SHP77 treated with DMSO at 0.1 percent for 48 hours (cell line): ENCODE data around the gene MACF1.
"Not testable (repeated sequence)": the region's sequence is repeated elsewhere in the genome, so short reads cannot be mapped to it uniquely, and the experiment has no call there.

Experiments used
- DNase-seq: peaks from one replicate; lab custom pipeline; 2025; lab: John Stamatoyannopoulos, UW

The MACF1 gene

DNA sequence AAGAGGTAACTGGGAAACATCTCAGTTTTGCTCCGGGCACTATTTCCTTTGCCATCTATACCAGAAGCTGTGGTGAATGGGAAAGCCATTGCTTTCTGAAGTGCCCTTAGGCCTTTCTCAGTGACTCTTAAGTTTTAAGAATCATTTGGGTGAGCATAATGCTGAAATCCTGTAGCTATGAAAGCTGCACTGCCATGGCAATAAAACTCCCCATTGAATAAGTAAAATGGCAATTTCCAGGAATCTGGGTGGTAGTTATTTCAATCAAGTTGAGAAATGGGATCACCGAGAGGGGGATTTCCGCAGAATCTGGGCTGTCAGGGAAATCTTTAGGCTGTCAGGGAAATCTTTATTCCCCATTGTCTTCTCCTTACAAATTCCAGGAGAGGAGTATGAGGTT lies 26.8 kb upstream of the MACF1 start:
- DNase-seq, result no peak

DNA sequence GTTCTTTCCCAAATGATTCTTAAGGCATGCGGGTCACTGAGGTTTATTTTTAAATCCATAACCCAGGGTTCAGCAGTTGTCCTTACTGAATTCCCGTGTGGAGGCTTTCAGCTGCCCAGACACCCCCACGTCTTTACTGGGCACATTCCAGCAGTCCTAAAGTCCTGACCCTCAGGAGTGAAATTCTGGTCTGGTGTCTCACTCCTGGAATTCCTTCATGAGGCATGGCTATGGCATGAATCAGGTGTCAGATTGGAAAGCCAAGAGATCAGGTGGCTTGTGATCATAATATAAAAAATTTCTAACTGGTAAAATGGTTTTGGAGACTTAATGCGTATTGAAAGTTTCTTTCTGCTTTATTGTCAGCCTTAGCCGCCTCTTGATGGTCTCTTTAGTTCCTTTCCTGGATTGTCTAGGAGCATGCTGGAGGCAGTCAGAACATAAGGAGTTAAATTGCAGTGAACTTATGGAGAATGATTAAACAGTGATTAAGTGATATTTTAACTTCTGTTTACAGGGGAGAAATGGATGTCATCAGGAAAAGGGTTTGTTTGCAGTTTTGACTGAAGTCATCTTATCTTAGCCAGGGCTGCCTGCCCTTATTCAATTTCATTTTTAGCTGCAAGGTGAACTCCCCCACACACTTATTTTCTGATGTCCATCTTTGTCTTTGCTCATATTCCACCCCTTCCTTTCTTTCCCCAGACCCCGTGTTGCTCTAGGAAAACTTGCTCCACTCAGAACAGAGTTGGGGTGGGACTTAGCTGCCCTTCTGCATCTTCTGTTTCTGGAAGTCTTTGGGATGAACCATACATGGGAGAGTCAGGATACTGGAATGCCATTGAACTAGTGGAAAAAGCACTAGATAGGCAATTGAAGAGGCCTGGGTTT lies 25.7 kb upstream of the MACF1 start:
- no peak for DNase-seq

- no peak for DNase-seq
These were observed 23.2 kb upstream of the MACF1 start for GRCh38 chr1:39181311-39181710.

DNA sequence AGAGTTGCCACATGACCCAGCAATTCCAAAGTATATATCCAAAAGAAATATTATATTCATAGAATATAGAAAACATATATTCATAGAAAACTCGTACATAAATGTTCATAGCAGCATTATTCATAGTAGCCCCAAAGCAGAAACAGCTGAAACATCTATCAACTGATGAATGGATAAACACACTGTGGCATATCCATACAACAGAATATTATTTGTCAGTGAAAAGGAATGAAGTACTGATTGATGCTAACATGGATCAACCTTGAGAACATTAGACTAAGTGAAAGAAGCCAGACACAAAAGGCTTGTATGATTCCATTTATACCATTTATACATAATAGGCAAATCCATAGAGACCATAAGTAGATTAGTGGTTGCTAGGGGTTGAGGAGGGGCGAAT lies 21.7 kb upstream of the MACF1 start:
- DNase-seq, result no peak

DNA sequence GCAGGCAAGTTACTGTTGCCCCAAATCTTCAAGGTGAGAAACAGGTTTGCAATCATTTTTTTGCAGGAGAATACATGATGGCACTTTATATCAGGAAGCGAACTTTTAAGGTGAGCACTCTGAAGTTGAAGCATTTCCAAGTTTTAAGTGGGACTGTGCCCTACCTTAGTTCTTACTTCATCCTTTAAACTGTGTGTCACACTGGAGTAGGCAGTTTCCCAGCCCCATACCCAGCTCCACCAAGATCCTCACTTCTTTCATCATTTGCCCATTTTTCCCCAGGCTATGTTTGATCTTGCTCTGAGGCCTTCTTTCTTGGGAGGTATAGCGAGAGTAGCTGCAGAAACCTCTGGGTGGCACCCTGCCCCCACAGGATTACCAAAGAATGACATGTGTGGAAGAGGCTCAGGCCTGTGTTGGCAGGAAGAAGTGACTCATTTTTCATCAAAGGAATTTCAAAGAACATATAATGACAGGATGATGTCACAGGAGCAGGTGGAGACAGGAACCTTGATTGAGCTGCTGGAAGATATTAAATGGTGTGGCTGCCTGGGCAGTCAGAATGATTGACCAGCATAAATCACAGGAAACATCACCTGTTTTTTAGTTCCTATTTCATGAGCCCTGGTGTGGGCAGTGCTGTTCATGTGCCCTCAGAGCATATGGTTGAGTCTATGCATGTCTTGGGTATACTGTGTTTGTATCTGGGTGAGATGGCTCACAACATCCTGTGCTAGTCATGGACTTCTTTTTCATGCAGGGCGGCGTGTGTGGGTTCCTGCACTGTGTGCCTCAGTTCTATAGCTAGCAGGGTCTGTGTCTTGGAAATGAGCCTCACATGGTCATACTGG lies 20.8 kb upstream of the MACF1 start:
- peak; percentile 81 for DNase-seq

DNA sequence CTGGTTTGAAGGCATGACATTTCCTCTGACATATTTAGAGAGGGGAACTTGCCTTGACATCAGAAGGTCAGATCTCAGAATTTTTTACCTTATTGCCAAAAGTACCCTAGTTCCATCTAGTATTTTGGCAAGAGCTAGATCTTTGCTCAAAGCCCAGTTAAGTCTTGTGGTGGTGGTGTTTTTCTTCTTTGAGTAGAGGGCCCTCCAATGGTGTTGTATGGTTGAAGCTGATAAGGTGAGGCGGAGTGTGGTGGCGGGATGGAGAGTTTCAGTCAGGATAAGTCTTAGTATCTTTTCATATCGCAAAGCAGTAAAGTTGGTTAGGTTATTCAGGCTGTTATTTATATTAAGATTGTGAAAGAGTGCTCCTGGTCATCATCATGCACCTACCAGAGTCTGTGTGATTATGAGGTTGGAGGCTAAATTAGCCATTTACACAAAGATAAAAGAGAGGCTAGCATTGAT lies 20.1 kb upstream of the MACF1 start:
- DNase-seq, result no peak

DNA sequence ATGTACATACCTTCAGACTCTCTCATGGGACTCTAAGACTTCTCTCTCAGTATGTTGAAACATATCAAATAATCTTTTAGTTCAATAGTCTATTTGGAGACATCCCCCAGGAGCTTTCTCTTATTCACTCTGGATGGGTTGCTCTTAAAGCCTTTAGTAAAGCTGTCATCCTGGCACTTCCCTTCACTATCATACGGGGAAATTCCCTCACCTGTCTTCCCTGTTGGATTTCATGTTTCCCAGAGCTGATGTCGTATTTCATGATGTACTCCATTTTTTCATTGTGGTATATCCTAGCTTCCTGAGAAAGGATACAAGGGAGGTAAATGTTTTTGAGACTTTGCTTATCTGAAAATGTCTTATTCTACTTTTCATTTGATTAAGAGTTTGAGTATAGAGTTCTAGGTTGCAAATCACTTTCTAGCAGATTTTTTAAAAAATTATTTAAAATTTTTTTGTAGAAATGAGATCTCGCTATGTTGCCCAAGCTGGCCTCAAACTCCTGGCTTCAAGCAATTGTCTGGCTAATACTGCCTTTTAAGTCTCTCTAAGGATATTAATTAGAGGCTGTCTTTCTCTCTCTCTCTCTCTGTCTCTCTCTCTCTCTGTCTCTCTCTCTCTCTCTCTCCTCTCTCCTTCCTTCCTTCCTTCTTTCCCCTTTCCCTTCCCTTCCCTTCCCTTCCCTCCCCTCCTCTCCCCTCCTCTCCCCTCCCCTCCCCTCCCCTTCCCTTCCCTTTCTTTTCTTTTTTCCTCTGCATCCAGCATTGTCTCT lies 17.0 kb upstream of the MACF1 start:
- DNase-seq, result no peak

DNA sequence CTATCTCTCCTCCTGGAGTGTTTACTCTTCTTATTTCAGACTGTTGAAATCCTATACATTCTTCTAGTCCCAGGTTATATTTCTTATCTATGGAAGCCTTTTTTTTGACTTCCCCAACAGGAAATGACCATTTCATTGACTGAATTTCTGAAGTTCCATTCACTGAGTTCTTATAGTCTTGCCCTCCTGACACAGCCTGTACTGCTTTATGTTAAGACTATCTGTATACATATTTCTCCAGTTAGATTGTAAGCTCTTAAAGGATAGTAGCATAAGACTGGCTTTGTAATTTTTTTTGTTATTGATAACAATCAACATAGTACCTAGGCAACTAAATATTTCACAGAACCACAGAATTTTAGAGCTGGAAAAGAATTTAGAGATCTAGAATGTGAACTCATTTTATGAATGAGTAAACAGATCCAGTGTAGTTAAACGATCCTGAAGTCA lies 14.9 kb upstream of the MACF1 start:
- DNase-seq, result no peak

DNA sequence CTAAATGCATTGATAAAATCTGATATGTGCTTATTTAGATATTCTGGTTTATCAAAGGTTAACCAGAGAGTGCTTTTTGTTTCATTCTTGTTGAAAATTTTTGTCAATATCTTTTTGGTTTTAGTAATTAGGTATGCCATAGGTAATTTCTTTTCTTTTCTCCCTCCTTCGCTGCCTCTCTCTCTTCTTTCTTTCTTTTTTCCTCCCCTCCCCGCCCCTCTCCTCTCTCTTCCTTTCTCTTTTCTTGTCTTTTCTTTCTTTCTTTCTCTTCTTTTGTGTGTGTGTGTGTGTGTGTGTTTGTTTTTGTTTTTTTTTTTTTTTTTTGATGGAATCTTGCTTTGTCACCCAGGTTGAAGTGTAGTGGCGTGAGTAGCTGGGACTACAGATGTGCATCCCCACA lies 14.4 kb upstream of the MACF1 start:
- DNase-seq, result no peak

- DNase-seq, result no peak
These were observed 10.0 kb upstream of the MACF1 start for GRCh38 chr1:39194398-39195051.

DNA sequence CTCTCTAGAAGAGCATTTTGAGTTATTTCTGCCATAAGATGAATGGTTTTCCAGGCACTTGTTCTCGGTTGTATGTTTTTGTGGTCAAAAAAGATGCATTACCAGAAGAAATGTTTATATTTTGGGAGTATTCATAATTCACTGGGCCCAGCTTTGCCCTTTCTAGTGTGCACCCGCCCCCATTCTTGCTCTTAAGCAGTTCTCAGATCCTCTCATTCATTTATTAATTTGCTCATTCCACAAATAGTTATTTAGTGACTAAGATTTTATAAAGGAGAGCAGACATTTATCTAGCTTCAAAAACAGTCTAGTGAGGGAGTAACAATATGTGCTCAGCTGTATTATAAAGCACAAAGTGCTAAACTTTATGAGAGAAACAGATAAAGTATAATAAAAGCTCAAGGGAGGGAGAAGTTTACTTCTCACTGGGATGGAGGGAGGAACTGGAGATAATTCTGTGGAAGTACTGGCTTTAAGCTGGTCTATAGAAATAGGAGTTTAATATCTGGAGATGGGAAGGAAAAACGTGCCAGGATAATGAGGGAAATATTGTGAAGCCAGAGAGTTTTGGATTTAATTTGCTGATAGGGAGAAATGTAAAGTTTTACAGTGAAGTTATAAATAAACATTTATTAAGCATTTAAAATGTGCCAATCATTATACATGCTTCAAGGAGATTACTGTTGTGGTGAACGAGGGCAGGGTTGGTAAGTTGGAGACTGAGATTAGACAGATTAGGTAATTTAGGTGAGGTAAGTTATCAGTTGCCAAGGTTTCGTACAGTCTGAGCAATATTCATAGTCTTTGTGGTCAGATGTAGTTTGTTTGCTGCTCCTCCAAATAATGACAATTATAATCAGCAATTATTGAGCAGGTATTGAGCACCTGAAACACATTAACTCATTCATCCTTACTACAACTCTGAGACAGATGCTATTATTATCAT lies 9.1 kb upstream of the MACF1 start:
- DNase-seq, result no peak

DNA sequence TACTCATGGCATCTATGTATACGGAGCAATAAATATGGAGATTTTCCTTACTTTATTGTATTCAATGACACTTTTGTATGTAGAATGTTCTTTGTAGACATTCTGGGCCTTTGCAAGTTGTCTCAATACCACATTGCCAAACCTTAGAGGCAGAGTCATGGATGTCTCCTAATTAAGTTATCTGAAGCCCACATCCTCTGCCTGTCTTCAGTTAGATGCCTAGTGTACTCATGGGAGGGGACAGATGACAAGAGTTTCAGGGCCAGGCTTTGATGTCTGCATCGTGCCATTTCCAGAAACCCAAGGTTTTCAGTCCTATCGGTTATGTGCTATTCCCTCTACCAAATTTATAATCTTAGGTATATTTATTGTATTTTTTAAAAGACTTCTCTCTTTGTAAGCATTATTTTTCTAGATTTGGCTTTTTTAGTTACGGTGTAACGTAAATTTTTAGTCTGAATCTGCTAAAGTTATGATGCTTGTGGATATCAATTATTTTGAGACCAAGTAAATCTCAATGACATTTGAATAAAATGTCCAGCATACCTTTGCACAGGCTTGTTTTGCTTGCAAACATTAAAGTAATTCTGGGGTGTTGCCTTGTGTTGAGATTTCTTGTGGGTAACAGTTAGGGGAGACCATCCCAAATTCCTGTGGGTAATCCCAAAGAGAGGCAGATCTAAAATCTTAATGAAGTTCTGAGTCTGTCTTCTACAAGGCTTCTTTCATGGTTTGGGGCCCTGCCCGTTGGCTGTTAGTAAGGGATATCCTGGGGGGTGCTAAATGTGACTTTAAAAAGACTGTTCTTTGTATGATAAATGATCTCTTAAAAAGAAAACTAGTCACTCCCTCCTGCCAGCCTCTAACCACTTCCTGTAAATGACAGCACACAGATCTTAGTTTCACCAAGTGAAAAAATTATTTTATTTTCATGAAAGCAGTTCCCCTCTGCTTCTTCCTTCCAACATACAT lies 8.0 kb upstream of the MACF1 start:
- no peak for DNase-seq

DNA sequence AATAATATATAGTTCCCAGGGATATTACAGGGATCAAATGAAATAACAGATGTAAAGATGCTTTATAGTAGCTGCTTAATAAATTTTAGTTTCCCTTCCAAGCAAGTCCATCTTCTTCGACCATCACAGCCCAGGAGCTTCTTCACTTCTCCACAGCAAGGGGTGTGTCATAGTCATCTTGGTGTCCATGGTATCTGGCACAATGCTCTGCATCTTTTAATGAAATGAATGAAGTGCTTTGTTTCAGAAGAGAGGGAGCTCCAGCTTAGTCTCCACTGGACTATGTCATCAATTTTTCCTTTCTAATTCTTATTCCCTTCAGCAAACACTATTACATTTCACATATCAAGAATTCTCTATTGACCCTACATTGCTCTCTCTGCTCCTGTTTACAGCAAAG lies 4.9 kb upstream of the MACF1 start:
- DNase-seq, result no peak

DNA sequence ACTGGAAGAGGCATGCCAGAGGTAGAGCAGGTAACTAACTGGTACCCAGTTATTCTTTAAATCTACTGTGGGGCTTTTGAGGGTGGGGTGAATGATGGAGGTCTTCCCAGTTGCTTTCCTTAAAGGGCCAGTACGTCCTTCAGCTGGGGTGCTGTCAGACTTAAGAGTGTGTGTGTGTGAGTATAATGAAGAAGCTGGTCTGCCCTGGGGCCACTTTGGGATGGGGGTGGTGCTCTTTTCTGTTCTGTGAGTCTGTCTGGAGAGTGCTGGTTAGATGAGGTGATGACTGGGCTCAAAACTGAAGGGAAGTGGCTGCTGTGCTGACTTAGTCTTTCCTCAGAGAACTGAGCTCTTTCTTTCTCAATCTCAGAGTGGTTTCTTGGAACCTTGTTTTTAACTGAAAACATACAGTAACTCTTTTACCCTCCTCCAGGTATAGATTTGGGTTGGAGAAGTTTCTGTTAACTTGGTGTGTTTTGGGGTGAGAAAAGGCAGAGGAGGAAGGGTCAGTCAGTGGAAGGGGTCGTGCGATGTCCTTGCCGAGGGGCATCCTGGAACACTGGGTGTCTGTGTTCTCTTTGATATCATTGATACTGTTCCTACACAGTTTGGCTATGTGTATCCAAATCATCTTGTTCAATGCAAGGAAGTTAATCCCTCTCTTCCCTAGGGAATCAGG lies 746 bp downstream of the MACF1 start:
- no peak for DNase-seq

- DNase-seq, result no peak
These were observed 1.4 kb downstream of the MACF1 start for GRCh38 chr1:39205781-39206464.

DNA sequence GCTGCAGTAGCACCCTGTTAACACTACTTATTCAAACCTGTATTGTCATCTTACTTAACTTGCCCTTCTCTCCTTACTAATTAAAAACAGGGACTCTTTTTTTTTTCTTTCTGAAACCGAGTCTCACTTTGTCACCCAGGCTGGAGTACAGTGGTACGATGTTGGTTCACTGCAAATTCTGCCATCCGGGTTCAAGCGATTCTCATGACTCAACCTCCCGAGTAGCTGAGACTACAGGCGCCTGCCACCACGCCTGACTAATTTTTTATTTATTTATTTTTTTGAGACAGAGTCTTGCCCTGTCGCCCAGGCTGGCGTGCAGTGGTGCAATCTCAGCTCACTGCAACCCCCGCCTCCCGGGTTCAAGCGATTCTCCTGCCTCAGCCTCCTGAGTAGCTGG lies 3.9 kb downstream of the MACF1 start:
- not testable (repeated sequence) for DNase-seq

GRCh38 chr1:39210649-39211048 lies 6.2 kb downstream of the MACF1 start:
- no peak for DNase-seq

DNA sequence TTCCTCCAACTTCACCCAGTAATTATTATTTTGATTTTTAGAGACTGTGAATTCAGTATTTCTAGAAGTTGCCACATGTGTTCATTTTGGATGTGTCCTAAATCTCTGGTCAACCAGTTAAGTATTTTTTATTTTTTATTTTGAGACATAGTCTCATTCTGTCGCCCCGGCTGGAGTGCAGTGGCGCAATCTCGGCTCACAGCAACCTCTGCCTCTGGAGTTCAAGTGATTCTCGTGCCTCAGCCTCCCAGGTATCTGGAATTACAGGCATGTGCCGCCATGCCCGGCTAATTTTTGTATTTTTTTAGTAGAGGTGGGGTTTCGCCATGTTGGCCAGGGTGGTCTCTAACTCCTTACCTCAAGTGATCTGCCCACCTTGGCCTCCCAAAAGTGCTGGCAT lies 8.0 kb downstream of the MACF1 start:
- no peak for DNase-seq
